Sigmoid colon (tissue), 7 donors: ENCODE data around the gene HACL1. TPM values are rescaled to one million over a fixed set of nuclear protein-coding genes. Genes with fewer than 3 reads are reported as not detected.
A peak's percentile ranks its signal among the peaks of the same experiment; 100 is the strongest.

ENCODE experiments used
- DNase-seq: peaks from one replicate; pipeline ENCODE4 v3.0.0-alpha.2; 2019
- H3K27ac ChIP-seq, 4 donors: fragments of 200-600 bp; sonication (generic); one replicate each; pipeline ENCODE4 v1.5.1; 2016 to 2019; ENCODE audit warnings: mild to moderate bottlenecking in 1 of 4
- H3K27me3 ChIP-seq, 3 donors: fragments of 200-600 bp; sonication (generic); one replicate each; pipeline ENCODE4 v1.5.1; 2019; ENCODE audit warnings: mild to moderate bottlenecking in 1 of 3
- H3K36me3 ChIP-seq, 4 donors: fragments of 200-600 bp; sonication (generic); one replicate each; pipeline ENCODE4 v1.5.1; 2016 to 2019
- H3K4me1 ChIP-seq, 4 donors: fragments of 200-600 bp; sonication (generic); one replicate each; pipeline ENCODE4 v1.5.1; 2017 to 2019
- H3K4me3 ChIP-seq, 4 donors: fragments of 200-600 bp; sonication (generic); one replicate each; pipeline ENCODE4 v1.5.1; 2017 to 2019; ENCODE audit warnings: mild to moderate bottlenecking in 2 of 4, moderate library complexity in 1 of 4
- H3K9me3 ChIP-seq, 4 donors: fragments of 200-600 bp in 3 of 4; sonication (generic) in 3 of 4; one replicate each; pipeline versions ENCODE4 v1.5.1 to v1.6.1; 2013 to 2019
- EP300 ChIP-seq, 4 donors: sonication (generic); formaldehyde crosslinking; IDR thresholded peaks; one replicate each; pipeline ENCODE4 v1.6.1; 2017; ENCODE audit warnings: antibody characterized with exemption in 4 of 4
- POLR2A ChIP-seq, 2 donors: fragments of 450-650 bp; IDR thresholded peaks; one replicate each; pipeline ENCODE4 v1.6.1; 2016; ENCODE audit warnings: antibody characterized with exemption in 2 of 2, mild to moderate bottlenecking in 2 of 2, moderate library complexity in 2 of 2
- POLR2AphosphoS5 ChIP-seq, 4 donors: sonication (generic); formaldehyde crosslinking; IDR thresholded peaks; one replicate each; pipeline ENCODE4 v1.6.1; 2017; ENCODE audit warnings: antibody characterized with exemption in 4 of 4
- WGBS, 2 donors: extraction: QIAGEN DNeasy Blood & Tissue Kit; methylation state at CpG; one replicate each; pipeline ENCODE4 v1.1.7; 2013; 5-methylcytosine and 5-hydroxymethylcytosine counted together
- intact Hi-C: fragments of 100-400 bp; cut with DNase I; formaldehyde crosslinking; loops from one replicate; pipeline ENCODE4 v1.15.1; 2023
- polyA plus RNA-seq, 3 donors: library from polyadenylated mRNA; stranded (reverse); fragments of 200-250 nt; gene quantifications; one replicate each; pipeline ENCODE4 v1.2.3, GENCODE V29; 2013
- total RNA-seq, 4 donors: library from RNA; depleted of rRNA; stranded (reverse); fragments of >200 nt; gene quantifications; one replicate each; pipeline ENCODE4 v1.1.0, GENCODE V29; 2016
- TF ChIP-seq, protein P1 (sequence below), 4 experiments: fragments of 450-650 bp in 3 of 4; fragments of 200-600 bp in 1 of 4; IDR thresholded peaks; one replicate each; pipeline ENCODE4 v1.5.1; 2016 to 2019; ENCODE audit warnings: antibody characterized with exemption in 4 of 4, mild to moderate bottlenecking in 3 of 4, moderate library complexity in 2 of 4
- donor health status: healthy with polysubstance abuse.
- donor health status: Bipolar disorder and iron deficiency.
- donor health status: healthy.

The HACL1 gene
- total and polyA plus RNA-seq, 7 donors: 10.9 to 24.7 (median 15.5) TPM

DNA sequence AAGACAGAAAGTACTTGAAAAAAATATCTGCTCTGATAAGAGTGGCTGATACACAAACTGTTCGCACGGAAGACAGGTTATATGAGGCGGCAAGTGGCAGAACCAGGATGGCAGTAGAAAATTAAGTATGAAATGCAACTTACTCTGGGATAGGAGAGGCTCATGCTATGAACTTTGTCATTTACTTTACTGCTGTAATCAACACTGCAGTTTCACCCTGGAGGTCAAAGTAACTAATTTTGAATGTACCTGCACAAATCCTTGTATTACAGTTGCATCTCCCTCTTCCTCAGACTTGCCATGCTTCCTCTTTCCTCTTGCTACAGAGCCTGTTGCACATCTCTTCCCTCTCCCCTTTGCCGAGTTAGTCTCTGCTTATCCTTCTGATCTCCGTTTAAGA lies 38.8 kb downstream of the HACL1 start:
- H3K27ac ChIP-seq: no peak overlapping the region
- no peak for DNase-seq
- H3K4me3 ChIP-seq: no peak overlapping the region
- H3K9me3 ChIP-seq: no peaks in the 10 kb centered on the region
- 29 to 76% methylated on average over 5 of the region's 5 CpGs for WGBS, 2 donors
- H3K36me3 ChIP-seq: peaks cover 8 to 83% (median 38%) of the 10 kb centered on the region in 4 donors
- H3K4me1 ChIP-seq: no peaks in the 10 kb centered on the region
- TF ChIP-seq, protein P1, sequence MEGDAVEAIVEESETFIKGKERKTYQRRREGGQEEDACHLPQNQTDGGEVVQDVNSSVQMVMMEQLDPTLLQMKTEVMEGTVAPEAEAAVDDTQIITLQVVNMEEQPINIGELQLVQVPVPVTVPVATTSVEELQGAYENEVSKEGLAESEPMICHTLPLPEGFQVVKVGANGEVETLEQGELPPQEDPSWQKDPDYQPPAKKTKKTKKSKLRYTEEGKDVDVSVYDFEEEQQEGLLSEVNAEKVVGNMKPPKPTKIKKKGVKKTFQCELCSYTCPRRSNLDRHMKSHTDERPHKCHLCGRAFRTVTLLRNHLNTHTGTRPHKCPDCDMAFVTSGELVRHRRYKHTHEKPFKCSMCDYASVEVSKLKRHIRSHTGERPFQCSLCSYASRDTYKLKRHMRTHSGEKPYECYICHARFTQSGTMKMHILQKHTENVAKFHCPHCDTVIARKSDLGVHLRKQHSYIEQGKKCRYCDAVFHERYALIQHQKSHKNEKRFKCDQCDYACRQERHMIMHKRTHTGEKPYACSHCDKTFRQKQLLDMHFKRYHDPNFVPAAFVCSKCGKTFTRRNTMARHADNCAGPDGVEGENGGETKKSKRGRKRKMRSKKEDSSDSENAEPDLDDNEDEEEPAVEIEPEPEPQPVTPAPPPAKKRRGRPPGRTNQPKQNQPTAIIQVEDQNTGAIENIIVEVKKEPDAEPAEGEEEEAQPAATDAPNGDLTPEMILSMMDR (IDR thresholded peaks at IDR 0.05): no peak
- no peak for TF ChIP-seq POLR2A (IDR thresholded peaks at IDR 0.05)
- no peak for TF ChIP-seq EP300 (IDR thresholded peaks at IDR 0.05)
- TF ChIP-seq POLR2AphosphoS5 (IDR thresholded peaks at IDR 0.05): no peak
- intact Hi-C loops: loop anchor here (10.0 kb wide), 1 partner anchor 298 kb away; no protein-coding TSS in a partner anchor
- H3K27me3 ChIP-seq: no peaks in the 10 kb centered on the region

DNA sequence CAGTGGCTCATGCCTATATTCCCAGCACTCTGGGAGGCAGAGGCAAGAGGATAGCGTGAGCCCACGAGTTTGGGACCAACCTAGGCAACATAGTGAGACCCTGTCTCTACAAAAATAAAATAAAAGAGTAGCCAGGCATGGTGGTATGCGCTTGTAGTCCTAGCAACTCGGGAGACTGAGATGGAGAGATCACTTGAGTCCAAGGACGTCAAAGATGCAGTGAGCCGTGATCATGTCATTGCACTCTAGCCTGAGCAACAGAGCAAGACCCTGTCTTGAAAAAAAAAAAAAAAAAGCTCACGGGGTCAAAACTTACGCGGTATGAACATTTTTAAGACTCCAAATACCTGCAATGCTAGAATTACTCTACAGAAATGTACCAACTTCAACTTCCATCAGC lies 42.8 kb downstream of the HACL1 start:
- no peak for DNase-seq
- no peaks in the 10 kb centered on the region for H3K4me1 ChIP-seq
- H3K9me3 ChIP-seq: no peaks in the 10 kb centered on the region
- H3K27me3 ChIP-seq: no peaks in the 10 kb centered on the region
- TF ChIP-seq, protein P1 (IDR thresholded peaks at IDR 0.05): no peak
- TF ChIP-seq EP300 (IDR thresholded peaks at IDR 0.05) (no peak), POLR2AphosphoS5 (IDR thresholded peaks at IDR 0.05) (no peak), POLR2A (IDR thresholded peaks at IDR 0.05) (no peak)
- WGBS, 2 donors: 96% methylated on average over 9 of the region's 9 CpGs
- intact Hi-C loops: no loop called here
- H3K4me3 ChIP-seq: no peak overlapping the region
- no peak overlapping the region for H3K27ac ChIP-seq
- H3K36me3 ChIP-seq: peaks cover 8 to 44% (median 15%) of the 10 kb centered on the region in 4 donors

DNA sequence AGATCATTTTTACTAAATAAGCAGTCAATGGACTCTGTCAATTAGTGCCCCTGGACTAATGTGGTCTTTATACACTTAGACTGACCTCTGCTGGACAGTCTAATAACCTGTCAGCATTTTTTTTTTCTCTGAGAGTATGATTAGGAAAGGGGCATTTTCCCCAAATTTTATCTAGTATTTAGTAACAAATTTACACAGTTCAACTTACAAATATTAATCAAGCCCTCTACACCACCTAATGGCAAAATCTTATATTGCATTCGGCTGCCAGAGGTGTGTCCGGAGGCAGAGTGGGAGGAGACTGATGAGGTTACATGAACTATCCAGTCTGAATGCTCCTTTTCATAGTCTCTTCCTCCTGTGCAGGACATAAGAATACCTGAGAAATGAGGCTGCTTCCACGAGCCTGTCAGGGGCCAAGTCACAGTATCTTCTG lies 43.8 kb downstream of the HACL1 start:
- Histone ChIP-seq H3K9me3 (no peaks in the 10 kb centered on the region), H3K36me3 (peaks cover 6 to 33% (median 8%) of the 10 kb centered on the region in 4 donors), H3K27me3 (no peaks in the 10 kb centered on the region), H3K4me1 (no peaks in the 10 kb centered on the region), H3K4me3 (no peak overlapping the region), H3K27ac (no peak overlapping the region)
- WGBS, 2 donors: 0 to 9% methylated on average over 3 of the region's 3 CpGs
- TF ChIP-seq, protein P1 (IDR thresholded peaks at IDR 0.05): peak in 2 of 4 experiments; percentile 30 to 49
- TF ChIP-seq EP300 (IDR thresholded peaks at IDR 0.05) (no peak), POLR2AphosphoS5 (IDR thresholded peaks at IDR 0.05) (no peak)
- no peak for DNase-seq
- intact Hi-C loops: loop anchor here (2.0 kb wide), 1 partner anchor 131 kb away; the partner anchor contains the start of genes EAF1 and METTL6

DNA sequence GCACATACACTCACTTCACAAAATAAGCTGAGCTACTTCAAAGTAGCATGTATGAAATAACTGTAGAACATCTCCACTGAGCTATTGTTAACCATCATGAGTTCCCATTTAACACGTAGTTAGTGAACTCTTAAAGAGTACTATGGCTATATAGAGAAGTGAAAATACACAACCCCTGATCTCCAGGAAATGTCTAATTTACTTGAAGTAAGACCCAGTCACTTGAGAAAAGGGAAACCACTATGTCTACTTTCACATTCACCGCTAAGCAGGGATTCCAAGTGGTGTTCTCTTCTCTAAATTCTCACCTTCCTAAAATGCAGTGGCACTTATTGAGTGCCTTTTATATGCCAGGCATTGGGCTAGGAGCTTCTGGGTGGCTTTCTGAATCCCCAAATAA lies 44.9 kb downstream of the HACL1 start:
- TF ChIP-seq, protein P1 (IDR thresholded peaks at IDR 0.05): no peak
- TF ChIP-seq EP300 (IDR thresholded peaks at IDR 0.05): no peak
- 48 to 74% methylated on average over 2 of the region's 2 CpGs for WGBS, 2 donors
- H3K36me3 ChIP-seq: peaks cover 0 to 23% (median 4%) of the 10 kb centered on the region in 4 donors
- no peak for DNase-seq
- H3K4me3 ChIP-seq: no peak overlapping the region
- H3K27me3 ChIP-seq: no peaks in the 10 kb centered on the region
- H3K4me1 ChIP-seq: no peaks in the 10 kb centered on the region
- H3K27ac ChIP-seq: no peak overlapping the region
- no peaks in the 10 kb centered on the region for H3K9me3 ChIP-seq
- intact Hi-C loops: loop anchor here (2.0 kb wide), 1 partner anchor 130 kb away; the partner anchor contains the start of genes EAF1 and METTL6

DNA sequence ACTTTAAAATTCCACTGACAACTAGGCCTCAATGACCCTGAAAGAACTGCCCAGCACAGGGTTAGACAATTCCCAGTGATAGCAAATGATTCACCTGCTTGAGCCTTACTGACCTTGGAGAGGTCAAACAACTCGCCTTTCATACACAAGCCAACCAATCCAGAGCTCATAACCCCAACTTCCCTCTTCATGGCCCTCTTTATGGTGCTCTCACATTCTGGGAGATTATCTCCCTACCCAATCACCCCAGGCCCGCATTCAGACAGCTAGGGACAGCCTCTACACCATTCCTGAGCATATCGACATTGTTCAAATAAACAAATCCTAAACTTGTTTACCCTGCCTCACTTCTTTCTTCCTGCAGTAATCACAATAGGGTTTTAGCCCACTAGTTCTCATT lies 47.6 kb downstream of the HACL1 start:
- no peak for DNase-seq
- TF ChIP-seq POLR2A (IDR thresholded peaks at IDR 0.05): no peak
- TF ChIP-seq EP300 (IDR thresholded peaks at IDR 0.05): no peak
- Histone ChIP-seq H3K27me3 (no peaks in the 10 kb centered on the region), H3K36me3 (no peaks in the 10 kb centered on the region), H3K4me1 (no peaks in the 10 kb centered on the region), H3K27ac (no peak overlapping the region), H3K4me3 (no peak overlapping the region), H3K9me3 (no peaks in the 10 kb centered on the region)
- WGBS, 2 donors: 78 to 83% methylated on average over 3 of the region's 3 CpGs
- intact Hi-C loops: no loop called here
